HuH-7 (cell line): ENCODE data around the gene IL15RA.

Experiments used
- DNase-seq: peaks from one replicate; pipeline ENCODE4 v3.0.0; 2011; ENCODE audit warnings: low spot score

IL15RA gene, protein sequence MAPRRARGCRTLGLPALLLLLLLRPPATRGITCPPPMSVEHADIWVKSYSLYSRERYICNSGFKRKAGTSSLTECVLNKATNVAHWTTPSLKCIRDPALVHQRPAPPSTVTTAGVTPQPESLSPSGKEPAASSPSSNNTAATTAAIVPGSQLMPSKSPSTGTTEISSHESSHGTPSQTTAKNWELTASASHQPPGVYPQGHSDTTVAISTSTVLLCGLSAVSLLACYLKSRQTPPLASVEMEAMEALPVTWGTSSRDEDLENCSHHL

DNA sequence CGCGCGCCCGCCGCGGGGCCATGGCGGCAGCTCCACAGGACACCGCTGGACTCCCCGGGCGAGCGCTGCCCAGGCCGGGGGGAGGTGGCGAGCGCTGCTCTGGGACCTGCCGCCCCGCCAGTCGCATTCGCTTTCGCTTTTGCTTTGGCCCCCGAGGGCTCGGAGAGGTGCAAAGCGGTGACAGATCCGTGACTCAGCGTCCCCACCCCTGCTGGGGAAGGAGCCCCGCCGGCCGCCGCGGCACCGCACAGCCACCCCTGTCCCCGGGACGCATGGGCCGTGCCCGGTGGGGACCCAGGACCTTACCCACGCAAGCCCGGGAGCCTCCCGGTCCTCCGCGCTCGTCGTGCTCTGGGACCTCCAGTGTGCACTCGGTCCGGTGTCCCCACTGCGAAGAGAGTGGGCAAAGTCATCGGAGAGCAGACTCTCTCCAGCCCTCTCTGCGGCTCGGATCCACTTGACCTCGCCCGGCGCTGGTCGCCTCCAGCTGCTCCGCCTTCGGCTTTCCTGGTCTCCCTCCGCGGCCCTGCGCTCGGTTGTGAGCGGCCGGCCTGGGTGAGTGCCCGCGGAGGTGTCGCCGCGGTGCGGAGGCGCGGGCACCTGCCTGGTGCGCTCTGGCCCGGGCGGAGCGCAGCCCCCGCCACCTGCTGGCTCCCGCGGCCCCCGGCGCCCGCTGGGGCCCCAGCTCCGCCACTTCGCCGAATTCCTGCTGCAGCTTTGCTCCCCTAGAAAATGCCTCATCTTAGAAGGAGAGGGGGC is at the start of gene IL15RA:
IL15RA (minus strand) TSS at position 73 of the 759 bp plus-strand sequence; CDS start at position 22, 51 bp downstream.
- peak; percentile 82 for DNase-seq

- DNase-seq = no peak
Measured at GRCh38 chr10:6025683-6026255, 48.4 kb upstream of the IL15RA start.

GRCh38 chr10:6024334-6024682 is 47.0 kb upstream of the IL15RA start:
- DNase-seq = no peak

DNA sequence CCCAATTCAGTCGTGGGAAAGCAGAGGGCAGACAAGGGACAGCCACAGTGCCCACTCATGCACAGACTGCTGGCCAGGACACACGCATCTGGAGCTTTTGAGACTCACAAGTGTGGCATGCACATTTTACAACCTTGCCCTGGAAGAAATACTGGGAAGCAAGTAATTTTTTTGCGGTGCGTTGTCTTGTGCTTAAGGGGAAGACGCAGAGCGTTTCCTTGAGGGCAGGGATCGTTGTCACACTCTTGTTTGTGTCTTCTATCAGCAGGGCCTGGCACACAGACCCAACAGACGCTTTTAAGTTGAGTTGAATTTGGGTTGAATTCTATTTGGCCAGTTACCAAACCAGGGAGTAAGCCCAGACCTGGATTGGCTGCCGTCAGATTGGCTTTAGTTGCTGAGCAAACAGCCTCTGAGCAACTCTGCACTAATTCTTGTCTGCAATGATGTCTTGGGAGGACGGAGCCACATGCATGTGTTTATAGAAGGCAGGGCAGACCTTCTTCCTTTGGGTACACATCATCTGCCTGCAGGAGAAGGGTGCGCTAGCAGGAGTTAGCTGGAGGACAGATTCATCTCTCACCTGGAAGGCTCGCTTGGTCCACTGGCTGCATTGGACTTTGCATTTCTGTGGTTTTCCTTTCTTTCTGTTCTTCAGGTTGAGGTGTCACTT is 46.5 kb upstream of the IL15RA start:
- no peak for DNase-seq

- no peak for DNase-seq
Measured at GRCh38 chr10:6022660-6023059, 45.3 kb upstream of the IL15RA start.

GRCh38 chr10:6020826-6021225 is 43.5 kb upstream of the IL15RA start:
- DNase-seq = no peak

DNA sequence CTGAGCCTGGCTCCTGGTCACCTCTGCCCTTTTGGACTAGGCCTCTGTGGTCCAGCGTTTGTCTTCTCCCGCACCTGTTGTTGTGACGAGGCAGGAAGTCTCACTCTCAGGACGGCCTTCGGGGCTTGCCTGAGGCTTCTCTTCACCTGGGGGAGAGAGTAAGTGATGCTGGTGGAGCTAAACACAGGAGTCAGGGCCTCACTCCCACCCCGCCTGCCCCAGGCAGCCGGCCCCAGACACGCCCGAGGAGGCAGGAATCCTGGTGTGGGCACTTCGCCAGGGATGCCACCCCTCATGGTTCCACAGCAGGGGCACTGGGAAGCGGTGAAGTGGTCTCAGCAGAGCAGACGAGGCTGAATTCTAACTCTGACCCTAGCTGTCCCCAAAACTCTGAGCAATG is 42.5 kb upstream of the IL15RA start:
- DNase-seq = no peak

- DNase-seq = no peak
Measured at GRCh38 chr10:6019010-6019782, 41.9 kb upstream of the IL15RA start.

GRCh38 chr10:6018422-6018821 is 41.1 kb upstream of the IL15RA start:
- DNase-seq = no peak

GRCh38 chr10:6017781-6018354 is 40.5 kb upstream of the IL15RA start:
- DNase-seq = no peak

DNA sequence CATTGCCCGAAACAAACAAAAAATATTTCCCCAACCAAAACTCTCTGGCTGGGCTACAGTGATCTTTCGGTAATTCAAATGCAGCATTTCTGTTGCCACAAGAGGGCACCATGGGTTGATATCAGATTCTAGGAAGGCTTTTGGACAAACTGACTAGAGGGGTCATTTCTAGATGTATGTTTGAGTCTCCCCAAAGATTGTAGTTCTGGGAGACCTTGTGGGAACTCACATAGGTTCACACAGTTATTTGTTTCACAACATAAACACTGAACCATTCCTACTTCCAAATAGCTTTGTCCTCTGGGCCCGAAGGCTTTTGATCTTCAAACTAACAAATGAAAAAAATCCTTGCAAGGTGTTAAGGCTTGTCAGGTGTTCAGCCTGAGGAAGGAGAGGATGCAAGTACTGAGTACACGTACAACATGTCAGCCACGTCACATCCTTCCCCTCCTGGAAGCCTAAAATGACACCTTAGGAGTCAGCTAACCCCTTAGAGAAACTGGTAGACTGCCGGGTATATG is 37.0 kb upstream of the IL15RA start:
- DNase-seq = peak; percentile 58

DNA sequence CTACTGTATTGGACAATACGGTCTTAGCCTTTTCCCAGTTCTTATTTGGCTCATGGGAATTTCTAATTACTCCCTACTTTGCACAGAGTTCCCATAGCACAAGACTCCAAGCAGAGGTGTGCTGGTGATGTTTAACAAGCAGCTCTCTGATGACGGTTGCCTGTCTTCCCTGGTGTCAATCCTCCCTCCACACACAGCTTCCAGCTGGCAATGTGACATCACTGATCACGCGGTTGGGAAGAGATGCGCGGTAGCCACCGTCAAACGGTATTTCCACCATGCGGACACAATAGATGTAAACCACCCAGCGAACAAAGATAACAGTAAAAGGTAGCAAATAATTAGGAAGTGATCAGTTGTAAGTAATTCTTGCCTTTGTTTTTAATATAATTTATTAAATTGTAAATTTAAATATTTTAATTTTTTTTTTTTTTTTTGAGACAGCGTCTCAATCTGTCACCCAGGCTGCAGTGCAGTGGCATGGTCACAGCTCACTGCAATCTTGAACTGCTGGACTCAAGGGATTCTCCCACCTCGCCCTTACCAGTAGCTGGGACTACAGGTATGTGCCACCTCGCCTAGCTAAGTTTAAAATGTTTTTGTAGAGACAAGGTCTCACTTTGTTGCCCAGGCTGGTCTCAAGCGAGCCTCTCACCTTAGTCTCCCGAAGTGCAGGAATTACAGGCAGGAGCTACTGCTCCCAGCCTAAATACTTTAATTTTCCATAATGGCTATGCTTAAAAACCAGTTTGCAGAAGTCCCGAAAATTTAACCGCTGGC is 36.3 kb upstream of the IL15RA start:
- no peak for DNase-seq

DNA sequence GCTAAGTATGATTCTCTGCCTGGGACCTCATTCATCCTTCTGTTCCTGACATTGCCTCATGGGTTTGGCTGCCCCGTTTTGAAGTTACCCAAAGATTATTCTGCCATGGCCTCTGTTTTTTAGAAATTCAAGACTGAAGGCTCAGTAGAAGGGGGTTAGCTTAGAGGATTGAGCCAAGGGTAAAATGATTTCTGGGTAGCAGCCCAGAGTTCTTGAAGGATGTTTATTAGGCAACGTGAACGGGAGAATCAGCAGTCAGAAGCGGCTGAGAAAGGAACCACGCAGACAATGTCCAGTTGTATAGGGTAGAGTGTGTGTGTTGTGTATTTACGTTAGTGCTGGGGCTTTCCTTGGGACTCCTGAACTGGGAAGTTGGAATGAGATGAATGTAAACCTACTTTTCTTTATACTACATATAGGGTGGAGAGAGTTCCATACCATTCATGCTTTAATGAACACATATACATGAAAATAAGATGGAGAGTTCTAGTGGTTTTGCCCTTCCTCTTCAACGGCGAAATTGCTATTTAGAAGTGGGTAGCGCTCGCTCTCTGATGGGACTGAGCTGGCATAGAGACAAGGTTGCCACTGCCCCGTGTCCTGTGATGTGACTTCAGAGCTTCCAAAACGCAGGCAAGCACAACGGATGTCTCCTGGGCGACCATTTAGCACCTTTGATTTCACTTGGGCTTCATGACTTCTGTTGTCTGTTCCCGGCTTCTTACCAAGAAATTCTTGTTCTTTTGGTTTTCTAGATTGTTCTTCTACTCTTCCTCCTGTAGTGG is 35.0 kb upstream of the IL15RA start:
- no peak for DNase-seq

- no peak for DNase-seq
Measured at GRCh38 chr10:6011558-6011957, 34.2 kb upstream of the IL15RA start.

GRCh38 chr10:6010569-6010968 is 33.2 kb upstream of the IL15RA start:
- no peak for DNase-seq

GRCh38 chr10:6009961-6010360 is 32.6 kb upstream of the IL15RA start:
- DNase-seq = no peak

DNA sequence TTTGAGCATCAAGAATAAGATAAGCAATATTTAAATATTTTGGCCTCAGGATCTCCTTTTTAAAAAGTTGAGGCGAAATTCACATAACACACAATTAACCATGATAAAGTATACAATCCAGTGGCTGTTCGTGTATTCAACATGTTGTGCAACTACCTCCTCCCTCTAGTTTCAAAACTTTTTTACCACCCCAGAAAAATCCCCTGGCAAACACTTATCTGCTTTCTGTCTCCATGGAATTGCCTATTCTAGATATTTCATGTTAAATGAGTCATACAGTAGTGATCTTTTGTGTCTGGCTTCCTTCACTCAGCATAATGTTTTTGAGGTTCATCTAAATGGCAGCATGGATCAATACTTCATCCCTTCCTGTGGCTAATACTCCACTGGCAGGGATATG is 31.8 kb upstream of the IL15RA start:
- no peak for DNase-seq

DNA sequence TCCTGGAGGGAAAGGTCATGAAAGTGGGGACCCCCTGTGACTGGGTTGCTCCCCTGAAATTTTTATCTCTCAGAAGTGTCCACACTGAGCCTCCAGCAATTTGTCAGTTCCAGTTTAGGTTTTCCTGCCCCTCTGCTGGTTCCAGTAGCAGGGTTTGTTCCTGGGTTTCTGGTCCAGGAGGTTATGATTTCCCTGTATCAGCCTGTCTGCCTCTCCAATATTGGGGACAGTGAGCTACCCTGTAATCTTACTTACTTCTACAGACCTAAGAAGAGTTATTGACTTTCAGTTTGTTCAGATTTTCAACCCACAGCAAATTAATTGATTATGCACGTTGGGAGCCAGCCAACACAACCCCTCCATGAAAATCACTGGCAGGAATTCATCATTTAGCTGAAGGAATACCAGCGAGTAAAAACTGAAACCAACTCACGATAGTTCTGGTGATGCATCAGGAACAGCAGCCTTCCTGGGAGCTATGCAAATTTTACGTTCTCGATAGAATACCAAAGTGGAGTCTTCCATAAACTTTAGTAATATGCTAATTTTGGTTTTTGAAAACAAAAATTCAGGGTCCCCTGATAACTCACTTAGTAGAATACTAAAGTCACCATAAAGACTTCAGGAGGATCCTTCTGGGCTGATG is 31.3 kb upstream of the IL15RA start:
- DNase-seq = no peak

- no peak for DNase-seq
Measured at GRCh38 chr10:6006991-6007390, 29.6 kb upstream of the IL15RA start.
